GM23248 (cell line): Measurements from ENCODE around the gene SRPK2. TPM values are rescaled to one million over a fixed set of nuclear protein-coding genes. Genes with fewer than 3 reads are reported as not detected.
"Not testable (repeated sequence)": the region's sequence is repeated elsewhere in the genome, so short reads cannot be mapped to it uniquely, and the experiment has no call there.

ENCODE experiments used
- DNase-seq: peaks from one replicate; pipeline ENCODE4 v3.0.0-alpha.2; 2015
- H2AFZ ChIP-seq: fragments of 200-600 bp; sonication (generic); 2 replicates; pipeline ENCODE4 v1.6.1; 2016; ENCODE audit warnings: antibody characterized with exemption
- H3F3A ChIP-seq: fragments of 200-600 bp; sonication (generic); 2 replicates; pipeline ENCODE4 v1.6.1; 2016; ENCODE audit warnings: mild to moderate bottlenecking, antibody characterized with exemption, mixed run types; ENCODE audit not compliant: insufficient read depth
- H3K27ac ChIP-seq: fragments of 200-600 bp; sonication (generic); 2 replicates; pipeline ENCODE4 v1.5.1; 2016; ENCODE audit warnings: mild to moderate bottlenecking
- H3K27me3 ChIP-seq: fragments of 200-600 bp; sonication (generic); replicated peaks from 2 replicates; pipeline ENCODE4 v1.6.1; 2016; ENCODE audit warnings: mild to moderate bottlenecking; ENCODE audit not compliant: insufficient read depth
- H3K36me3 ChIP-seq: fragments of 200-600 bp; sonication (generic); 2 replicates; pipeline ENCODE4 v1.6.1; 2016; ENCODE audit warnings: low read depth, mild to moderate bottlenecking
- H3K4me1 ChIP-seq: fragments of 200-600 bp; sonication (generic); 2 replicates; pipeline ENCODE4 v1.6.1; 2016; ENCODE audit warnings: mild to moderate bottlenecking; ENCODE audit not compliant: insufficient read depth
- H3K4me2 ChIP-seq: fragments of 200-600 bp; sonication (generic); one replicate; pipeline ENCODE4 v1.6.1; 2016; ENCODE audit warnings: mild to moderate bottlenecking; ENCODE audit not compliant: unreplicated experiment
- H3K4me3 ChIP-seq: fragments of 200-600 bp; sonication (generic); 2 replicates; pipeline ENCODE4 v1.5.1; 2016; ENCODE audit warnings: mild to moderate bottlenecking
- H3K79me2 ChIP-seq: fragments of 200-600 bp; sonication (generic); 2 replicates; pipeline ENCODE4 v1.6.1; 2016; ENCODE audit warnings: mild to moderate bottlenecking; ENCODE audit not compliant: insufficient read depth
- H3K9ac ChIP-seq: fragments of 200-600 bp; sonication (generic); 2 replicates; pipeline ENCODE4 v1.6.1; 2016; ENCODE audit warnings: mild to moderate bottlenecking
- H3K9me2 ChIP-seq: fragments of 200-600 bp; sonication (generic); 2 replicates; pipeline ENCODE4 v1.6.1; 2016; ENCODE audit warnings: mixed run types, mild to moderate bottlenecking, moderate library complexity; ENCODE audit not compliant: insufficient read depth
- H3K9me3 ChIP-seq: fragments of 200-600 bp; sonication (generic); one replicate; pipeline ENCODE4 v1.6.1; 2017; ENCODE audit warnings: low read depth
- H4K20me1 ChIP-seq: fragments of 200-600 bp; sonication (generic); 2 replicates; pipeline ENCODE4 v1.6.0; 2016; ENCODE audit not compliant: insufficient read depth
- EZH2 ChIP-seq: fragments of 200-600 bp; sonication (generic); IDR thresholded peaks from 2 replicates; pipeline ENCODE4 v1.6.1; 2018; ENCODE audit warnings: antibody characterized with exemption, mild to moderate bottlenecking; ENCODE audit not compliant: insufficient read depth, poor library complexity, severe bottlenecking
- EZH2phosphoT487 ChIP-seq: fragments of 200-600 bp; sonication (generic); IDR thresholded peaks from 2 replicates; pipeline ENCODE4 v1.6.1; 2018; ENCODE audit warnings: antibody characterized with exemption, moderate library complexity, mild to moderate bottlenecking, low read depth; ENCODE audit not compliant: insufficient read depth
- WGBS, 2 experiments: methylation state at CpG; one replicate each; pipeline ENCODE4 v1.1.6; 2015 to 2017; ENCODE audit warnings: low lambda C conversion rate in 2 of 2, low coverage in 1 of 2; ENCODE audit errors: missing lambda C conversion rate in 2 of 2; 5-methylcytosine and 5-hydroxymethylcytosine counted together
- in situ Hi-C: fragments of 300-500 bp; cut with MboI; formaldehyde crosslinking; loops from 2 replicates; pipeline ENCODE4 v1.15.0; 2020
- polyA plus RNA-seq: library from polyadenylated mRNA; unstranded; fragments of >200 nt; fragmentation: Nextera tagmentation; extraction: Ambion mirVana; gene quantifications from 2 replicates; pipeline ENCODE4 v1.2.1, GENCODE V29; 2016
- total RNA-seq: library from RNA; depleted of rRNA; stranded (reverse); fragments of >200 nt; shearing (Covaris generic); gene quantifications from 2 replicates; pipeline ENCODE4 v1.2.3, GENCODE V29; 2014

Gene SRPK2
- total and polyA plus RNA-seq, 2 experiments from 2014 or later, result 53.1 to 85.2 TPM

GRCh38 chr7:105426606-105427146, 38.0 kb upstream of the SRPK2 start:
- no peak overlapping the region for H3K4me2 ChIP-seq
- H3F3A ChIP-seq, result 0 out of 2 replicates have a peak, but pooled peaks cover 7% of the 10 kb centered on the region
- no peak overlapping the region for H3K4me3 ChIP-seq
- no peak overlapping the region for H3K27ac ChIP-seq
- no peaks in the 10 kb centered on the region for H3K79me2 ChIP-seq
- no peaks in the 10 kb centered on the region; the same call in 1 of the 2 replicates for H3K27me3 ChIP-seq
- no peaks in the 10 kb centered on the region for H3K36me3 ChIP-seq
- TF ChIP-seq EZH2 (no peak), EZH2phosphoT487 (no peak)
- in situ Hi-C loops, result no loop called here
- no peak overlapping the region for H2AFZ ChIP-seq
- H4K20me1 ChIP-seq, result no peaks in the 10 kb centered on the region
- 57 to 65% methylated on average over 2 of the region's 2 CpGs for WGBS, 2 experiments
- no peaks in the 10 kb centered on the region for H3K4me1 ChIP-seq
- H3K9me2 ChIP-seq, result no peaks in the 10 kb centered on the region
- H3K9me3 ChIP-seq, result no peaks in the 10 kb centered on the region
- DNase-seq, result no peak
- no peak overlapping the region for H3K9ac ChIP-seq

- Histone ChIP-seq H3K27ac (no peak overlapping the region), H4K20me1 (no peaks in the 10 kb centered on the region), H3K9me2 (no peaks in the 10 kb centered on the region), H3K27me3 (no peaks in the 10 kb centered on the region; the same call in 1 of the 2 replicates), H3K79me2 (no peaks in the 10 kb centered on the region), H3K36me3 (no peaks in the 10 kb centered on the region), H3K9me3 (no peaks in the 10 kb centered on the region), H2AFZ (no peak overlapping the region), H3K4me2 (no peak overlapping the region), H3K9ac (no peak overlapping the region), H3K4me3 (no peak overlapping the region), H3K4me1 (no peaks in the 10 kb centered on the region), H3F3A (no peaks in the 10 kb centered on the region)
- 87 to 89% methylated on average over 2 of the region's 2 CpGs for WGBS, 2 experiments
- TF ChIP-seq EZH2phosphoT487 (no peak), EZH2 (no peak)
- no peak for DNase-seq
- in situ Hi-C loops, result no loop called here
Measured at GRCh38 chr7:105423987-105424386, 35.3 kb upstream of the SRPK2 start.

DNA sequence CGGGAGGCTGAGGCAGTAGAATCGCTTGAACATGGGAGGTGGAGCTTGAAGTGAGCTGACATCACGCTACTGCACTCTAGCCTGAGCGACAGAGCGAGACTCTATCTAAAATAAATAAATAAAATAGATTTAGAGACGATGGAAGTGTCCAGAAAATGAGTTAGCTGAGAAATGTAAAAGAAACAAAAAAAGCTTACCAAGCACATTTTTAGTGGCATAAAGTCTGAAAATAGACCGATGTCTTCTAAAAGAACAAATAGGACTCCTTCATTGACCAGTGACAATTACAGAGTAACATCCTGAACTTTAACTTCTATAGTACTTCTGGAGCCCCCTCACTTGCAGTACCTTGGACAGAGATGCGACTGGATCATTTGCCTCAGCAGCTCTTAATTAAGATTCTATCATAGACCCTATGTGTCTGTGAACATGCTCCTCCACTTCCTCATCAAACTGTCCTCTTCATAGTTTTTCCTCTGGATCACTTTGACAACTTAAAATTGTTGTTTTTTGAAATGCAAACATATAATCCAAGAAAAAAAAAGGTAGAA, 25.2 kb upstream of the SRPK2 start:
- no peaks in the 10 kb centered on the region for H3K9me2 ChIP-seq
- TF ChIP-seq EZH2 (no peak), EZH2phosphoT487 (no peak)
- no peaks in the 10 kb centered on the region for H3K79me2 ChIP-seq
- no peaks in the 10 kb centered on the region for H4K20me1 ChIP-seq
- H2AFZ ChIP-seq, result no peak overlapping the region
- 78 to 79% methylated on average over 8 of the region's 8 CpGs for WGBS, 2 experiments
- no peaks in the 10 kb centered on the region for H3K27me3 ChIP-seq
- H3K4me3 ChIP-seq, result no peak overlapping the region
- no peaks in the 10 kb centered on the region for H3K9me3 ChIP-seq
- no peaks in the 10 kb centered on the region for H3K4me1 ChIP-seq
- H3K4me2 ChIP-seq, result no peak overlapping the region
- H3K36me3 ChIP-seq, result no peaks in the 10 kb centered on the region
- in situ Hi-C loops, result no loop called here
- no peak overlapping the region for H3K9ac ChIP-seq
- peak; percentile 2 for DNase-seq
- H3K27ac ChIP-seq, result no peak overlapping the region
- peaks cover 6% of the 10 kb centered on the region; the same call in 1 of the 2 replicates for H3F3A ChIP-seq

DNA sequence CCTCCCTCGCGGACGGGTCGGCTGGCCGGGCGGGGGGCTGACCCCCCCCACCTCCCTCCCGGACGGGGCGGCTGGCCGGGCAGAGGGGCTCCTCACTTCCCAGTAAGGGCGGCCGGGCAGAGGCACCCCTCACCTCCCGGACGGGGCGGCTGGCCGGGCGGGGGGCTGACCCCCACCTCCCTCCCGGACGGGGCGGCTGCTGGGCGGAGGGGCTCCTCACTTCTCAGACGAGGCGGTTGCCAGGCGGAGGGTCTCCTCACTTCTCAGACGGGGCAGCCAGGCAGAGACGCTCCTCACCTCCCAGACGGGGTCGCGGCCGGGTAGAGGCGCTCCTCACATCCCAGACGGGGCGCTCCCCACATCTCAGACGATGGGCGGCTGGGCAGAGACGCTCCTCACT, 22.1 kb upstream of the SRPK2 start:
- H3K79me2 ChIP-seq, H3K4me2 ChIP-seq, H3K9me2 ChIP-seq, H2AFZ ChIP-seq, H4K20me1 ChIP-seq, H3K4me3 ChIP-seq, H3K9ac ChIP-seq, H3F3A ChIP-seq, in situ Hi-C loops, H3K27me3 ChIP-seq, H3K4me1 ChIP-seq, H3K36me3 ChIP-seq, H3K27ac ChIP-seq, DNase-seq, H3K9me3 ChIP-seq: not testable (repeated sequence)
- 87% methylated on average over 28 of the region's 36 CpGs; no CpG with 5 or more reads in 1 of the 2 experiments for WGBS, 2 experiments

DNA sequence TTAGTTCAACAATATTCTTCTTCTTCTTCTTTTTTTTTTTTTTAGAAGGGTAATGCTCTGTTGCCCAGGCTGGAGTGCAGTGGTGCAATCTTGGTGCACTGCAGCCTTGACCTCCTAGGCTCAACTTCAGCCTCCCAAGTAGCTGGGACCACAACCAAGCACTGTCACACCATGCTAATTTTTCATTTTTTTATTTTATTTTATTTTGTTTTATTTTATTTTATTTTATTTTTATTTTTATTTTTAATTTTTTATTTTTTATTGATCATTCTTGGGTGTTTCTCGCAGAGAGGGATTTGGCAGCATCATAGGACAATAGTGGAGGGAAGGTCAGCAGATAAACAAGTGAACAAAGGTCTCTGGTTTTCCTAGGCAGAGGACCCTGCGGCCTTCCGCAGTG, 21.1 kb upstream of the SRPK2 start:
- H2AFZ ChIP-seq, H3K9ac ChIP-seq, H3K9me3 ChIP-seq, H4K20me1 ChIP-seq, H3K27me3 ChIP-seq, H3K79me2 ChIP-seq, H3K36me3 ChIP-seq, in situ Hi-C loops, H3K4me1 ChIP-seq, H3K4me2 ChIP-seq, H3K9me2 ChIP-seq, DNase-seq, H3K4me3 ChIP-seq, H3K27ac ChIP-seq, H3F3A ChIP-seq: not testable (repeated sequence)
- 66 to 78% methylated on average over 3 of the region's 3 CpGs for WGBS, 2 experiments
